Activated CD4-positive, CD25-positive, alpha-beta regulatory T cell treated with anti-CD3 and anti-CD28 coated beads, Interleukin-2, amount 50 U/mL, for 24 hours (primary cell): ENCODE data around the gene ABTB1.
"Not testable (repeated sequence)": the region's sequence is repeated elsewhere in the genome, so short reads cannot be mapped to it uniquely, and the experiment has no call there.

Experiments used
- ATAC-seq, 2 donors: fragments of 150-1000 bp; cut with Tn5 transposase; one replicate each; pipeline ENCODE4 v1.10.0; 2021; ENCODE audit warnings: mild to moderate bottlenecking in 1 of 2, moderate library complexity in 1 of 2

ABTB1 gene

DNA sequence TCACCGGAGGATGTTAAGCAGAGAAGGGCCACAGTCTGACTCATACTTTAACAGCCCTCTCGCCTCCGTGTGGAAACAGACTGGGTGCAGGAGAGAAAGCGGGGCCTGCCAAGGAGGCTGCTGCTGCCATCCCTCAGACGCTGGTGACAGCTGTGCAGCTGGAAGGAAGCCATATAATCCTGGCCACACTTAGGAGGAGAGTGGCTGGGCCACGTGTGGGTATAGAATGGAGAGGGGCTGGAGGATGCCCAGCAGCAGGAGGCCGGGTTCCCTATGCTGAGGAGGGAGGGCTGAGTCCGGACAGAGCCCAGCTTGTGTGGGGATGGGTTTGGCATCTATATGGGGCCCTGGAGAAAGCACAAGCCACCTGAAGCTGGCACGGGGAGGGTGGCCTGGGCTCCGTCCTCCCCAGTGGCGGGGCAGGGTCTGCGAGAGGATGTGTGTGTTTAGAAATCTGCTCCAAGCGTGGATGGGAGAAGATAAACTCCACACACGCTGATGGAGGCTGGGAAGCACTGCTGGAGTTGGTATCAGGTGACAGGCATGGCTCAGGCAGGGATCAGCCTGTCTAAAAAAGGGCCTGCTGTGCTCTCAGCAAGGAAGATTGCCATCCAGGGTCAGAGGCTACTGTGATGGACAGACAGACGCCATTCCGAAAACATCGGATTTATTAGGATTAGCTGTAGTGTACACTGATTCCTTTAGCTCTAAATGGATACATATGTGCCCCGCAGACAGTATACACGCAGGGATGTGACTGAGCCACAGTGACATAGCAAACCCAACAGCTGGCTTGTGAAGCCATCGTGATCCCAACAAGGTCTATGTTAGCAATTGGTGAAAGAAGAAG is 15.9 kb downstream of the ABTB1 start:
- no peak for ATAC-seq

DNA sequence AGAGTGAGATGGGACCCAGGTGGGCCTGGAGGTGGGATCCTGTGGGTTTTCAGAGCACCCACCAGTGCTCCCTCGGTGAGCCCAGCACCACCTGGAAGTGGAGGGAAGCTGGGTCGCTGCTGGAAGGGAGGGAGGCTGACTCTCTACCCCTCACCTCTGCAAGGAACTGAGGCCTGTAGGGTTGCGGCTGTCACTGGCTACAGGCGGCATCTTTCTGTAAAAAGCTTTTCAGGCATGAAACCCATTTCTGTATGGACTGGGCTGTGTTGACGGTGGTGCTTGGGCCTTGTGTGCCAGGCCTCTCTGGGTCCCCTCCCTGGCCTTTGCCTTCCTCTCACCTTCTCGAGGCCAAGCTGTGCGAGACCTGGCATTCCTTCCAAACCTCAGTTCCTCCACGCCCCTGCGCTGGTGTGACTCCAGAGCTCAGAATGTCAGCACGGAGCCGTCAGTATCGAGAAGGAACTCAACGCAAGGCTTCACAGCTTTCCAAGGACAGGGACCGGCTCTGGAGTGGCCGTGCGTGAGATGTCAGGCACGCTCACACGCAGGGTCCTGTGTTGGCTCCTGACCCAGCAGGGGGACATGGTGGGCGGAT is 16.6 kb downstream of the ABTB1 start:
- ATAC-seq: no peak

DNA sequence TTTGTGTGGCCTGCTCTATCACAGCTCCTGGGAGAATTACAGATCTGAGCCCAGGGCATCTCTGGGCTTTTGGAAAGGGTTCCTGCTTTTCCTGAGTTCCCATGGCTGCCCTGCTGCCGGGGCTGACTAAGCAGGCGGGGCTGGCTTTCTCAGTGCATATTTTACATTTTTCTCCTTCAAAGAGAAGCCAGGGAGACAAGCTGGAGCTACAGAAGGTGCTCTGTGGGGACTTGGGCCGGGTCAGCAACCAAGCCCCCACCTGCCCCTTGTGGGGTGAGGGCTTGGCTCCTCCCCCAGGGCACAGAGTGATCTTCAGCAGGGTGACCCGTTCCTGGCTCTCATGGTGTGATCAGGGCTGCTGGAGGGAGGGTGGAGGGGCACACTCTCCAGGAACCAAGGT is 17.4 kb downstream of the ABTB1 start:
- ATAC-seq: no peak

DNA sequence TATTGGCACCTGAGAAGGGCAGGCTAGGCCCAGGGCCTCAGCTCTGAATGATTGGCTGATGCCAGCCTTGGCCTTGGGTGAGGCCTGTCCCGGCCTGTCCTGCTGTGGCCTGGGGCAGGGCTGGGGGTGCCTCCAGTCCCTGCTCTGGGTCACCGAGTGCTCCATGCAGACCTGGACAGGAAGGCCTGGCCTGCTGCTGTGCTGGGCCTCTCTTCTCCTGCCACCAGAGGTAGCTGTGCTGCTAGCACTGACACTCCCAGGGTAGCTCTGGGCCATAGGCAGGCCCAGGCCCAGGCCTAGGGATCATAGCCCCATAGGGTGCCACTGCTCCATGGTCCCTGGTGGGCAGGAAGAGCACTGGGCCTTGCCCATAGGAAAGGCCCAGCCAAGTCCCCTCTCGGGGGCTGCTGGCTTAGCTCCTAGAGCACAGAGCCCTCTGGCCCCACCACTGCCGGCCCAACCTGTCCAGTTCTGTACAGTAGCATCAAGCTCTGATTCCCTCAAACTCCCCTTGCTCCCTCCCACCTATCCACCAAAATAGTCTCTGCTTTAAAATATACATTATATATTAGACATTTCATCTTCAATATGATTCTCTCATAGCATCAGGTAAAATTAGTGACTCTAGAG is 18.2 kb downstream of the ABTB1 start:
- no peak for ATAC-seq

DNA sequence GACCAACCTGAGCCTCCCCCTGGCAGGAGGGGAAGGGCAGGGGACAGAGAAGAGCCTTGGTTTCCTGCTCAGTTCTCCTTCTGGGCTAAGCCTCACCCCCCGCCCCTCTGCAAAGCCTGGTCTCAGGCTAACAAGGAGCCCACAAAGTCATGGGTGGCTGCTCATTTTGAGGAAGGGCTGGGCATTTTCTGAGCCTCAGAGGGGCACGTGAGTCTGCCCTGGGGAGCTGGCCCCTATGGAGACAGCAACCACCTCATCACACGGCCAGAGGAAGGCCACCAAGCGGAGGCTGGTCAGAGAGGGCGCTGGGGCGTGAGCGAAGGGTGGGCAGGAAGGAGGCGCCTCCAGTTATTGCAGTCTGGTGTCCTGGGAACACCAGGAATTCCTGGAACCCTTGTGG is 18.7 kb downstream of the ABTB1 start:
- no peak for ATAC-seq

DNA sequence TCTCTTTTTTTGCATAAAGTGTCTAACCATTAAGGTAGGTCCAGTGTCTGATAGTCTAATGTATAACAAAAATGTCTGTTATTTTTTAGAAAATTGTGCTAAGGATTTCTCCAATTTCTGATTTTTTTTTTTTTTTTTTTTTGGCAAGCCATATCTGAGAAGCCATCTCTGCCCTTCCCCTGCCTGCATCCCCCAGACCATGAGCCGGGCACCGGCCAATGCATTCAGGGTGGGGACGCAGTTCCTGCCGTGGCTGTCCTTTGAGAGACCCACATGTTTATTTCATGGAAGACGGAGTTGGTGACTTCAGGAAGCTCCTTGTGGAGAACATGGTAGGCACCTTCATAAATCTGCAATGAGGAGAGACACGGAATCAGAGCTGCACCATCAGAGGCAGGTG is 19.2 kb downstream of the ABTB1 start:
- no peak for ATAC-seq

DNA sequence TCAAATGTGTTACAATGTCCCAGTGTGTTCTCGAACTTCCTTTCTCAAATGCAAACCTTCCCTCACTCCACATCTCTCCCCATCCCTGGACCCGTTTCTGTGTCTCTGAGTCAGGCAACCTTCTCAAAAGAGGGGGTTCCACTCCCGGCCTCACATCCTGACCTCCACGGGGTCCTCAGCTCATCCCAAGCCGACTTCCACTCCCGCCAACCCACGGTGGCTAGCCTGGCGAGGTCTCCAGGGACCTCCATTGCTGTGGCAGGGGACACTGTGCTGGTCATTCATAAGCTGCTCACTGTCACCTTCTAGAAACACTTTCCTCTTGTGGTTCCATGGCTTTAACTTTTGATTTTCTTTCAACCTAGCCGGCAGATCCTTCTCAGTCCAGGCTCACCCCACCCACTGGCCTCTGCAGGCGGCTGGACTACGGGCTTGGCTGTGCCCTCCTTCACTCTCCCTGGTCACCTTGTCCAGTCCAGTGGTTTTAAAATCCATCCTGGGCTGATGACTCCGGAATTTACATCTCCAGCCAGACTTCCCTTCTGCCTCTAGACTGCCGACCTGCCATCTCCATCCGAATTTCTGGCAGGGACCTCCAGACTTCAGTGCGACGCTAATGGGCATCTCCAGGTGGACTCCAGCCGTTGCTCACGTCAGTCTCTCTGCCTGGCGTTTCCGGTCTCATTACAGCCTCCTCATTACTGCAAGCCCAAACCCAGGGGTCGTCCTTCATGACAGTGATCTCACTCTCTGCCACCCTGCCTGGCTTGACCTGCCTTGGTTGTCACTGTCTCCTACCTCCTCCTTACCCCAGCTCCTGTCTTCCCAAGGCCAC is 20.0 kb downstream of the ABTB1 start:
- ATAC-seq: no peak

DNA sequence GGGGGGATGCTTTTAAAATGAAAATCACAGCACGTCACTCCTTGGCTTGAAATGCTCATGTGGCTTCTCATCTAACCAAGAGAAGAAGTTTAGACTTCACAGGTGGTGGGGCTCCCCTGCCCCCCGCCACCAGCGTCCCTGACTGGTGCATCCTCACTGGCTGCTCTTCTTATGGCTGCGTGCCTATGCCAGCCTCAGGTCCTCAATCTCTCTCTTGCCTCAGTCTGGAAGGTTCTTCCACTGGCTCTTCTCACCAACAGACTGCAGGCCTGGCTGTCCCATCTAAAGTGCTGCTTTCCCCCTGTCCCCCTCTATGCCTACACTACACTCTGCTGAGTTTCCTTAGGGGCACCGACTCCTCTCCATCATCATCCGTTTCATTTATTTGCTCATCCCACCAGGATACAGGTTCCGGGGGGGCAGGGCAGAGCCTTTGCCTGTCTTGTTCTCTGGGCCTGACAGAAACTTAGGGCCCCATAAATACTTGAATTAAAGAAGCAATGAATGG is 20.6 kb downstream of the ABTB1 start:
- no peak for ATAC-seq

DNA sequence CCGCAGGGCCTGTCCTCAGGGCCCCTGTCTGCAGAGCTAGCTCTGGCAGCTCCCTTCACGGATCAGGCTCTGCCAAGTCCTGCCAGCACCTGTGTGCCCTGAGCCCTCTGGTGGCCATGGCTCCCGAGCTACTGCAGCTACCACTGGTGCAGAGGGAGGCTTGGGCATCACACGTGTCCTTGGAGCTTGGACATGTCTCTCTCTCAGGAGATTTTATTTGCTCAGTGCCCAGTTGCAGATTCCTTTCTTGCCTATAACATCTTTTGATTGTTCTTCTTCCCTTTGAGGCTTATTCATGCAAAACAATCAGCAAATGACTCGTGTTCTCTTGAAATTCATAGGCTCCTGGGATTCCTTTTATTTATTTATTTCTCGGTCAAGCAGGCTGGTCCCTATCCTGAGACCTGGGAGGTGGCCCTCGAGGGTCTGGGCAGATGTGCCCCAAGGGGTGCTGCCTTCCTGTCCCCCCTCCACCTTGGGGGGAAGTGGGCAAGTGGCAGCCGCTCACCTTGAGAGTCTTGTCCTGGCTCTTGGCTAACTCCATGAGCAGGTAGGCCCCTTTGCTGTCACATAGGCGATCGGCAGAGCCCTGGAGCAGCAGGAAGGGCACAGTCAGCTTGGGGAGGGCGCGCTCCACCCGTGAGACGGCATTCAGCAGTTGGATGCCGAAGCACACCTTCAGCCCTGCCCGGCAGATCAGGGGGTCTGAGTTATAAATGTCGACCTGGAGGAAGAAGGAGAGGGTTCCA is 21.9 kb downstream of the ABTB1 start:
- peak in 1 of 2 donors; percentile 35 for ATAC-seq

DNA sequence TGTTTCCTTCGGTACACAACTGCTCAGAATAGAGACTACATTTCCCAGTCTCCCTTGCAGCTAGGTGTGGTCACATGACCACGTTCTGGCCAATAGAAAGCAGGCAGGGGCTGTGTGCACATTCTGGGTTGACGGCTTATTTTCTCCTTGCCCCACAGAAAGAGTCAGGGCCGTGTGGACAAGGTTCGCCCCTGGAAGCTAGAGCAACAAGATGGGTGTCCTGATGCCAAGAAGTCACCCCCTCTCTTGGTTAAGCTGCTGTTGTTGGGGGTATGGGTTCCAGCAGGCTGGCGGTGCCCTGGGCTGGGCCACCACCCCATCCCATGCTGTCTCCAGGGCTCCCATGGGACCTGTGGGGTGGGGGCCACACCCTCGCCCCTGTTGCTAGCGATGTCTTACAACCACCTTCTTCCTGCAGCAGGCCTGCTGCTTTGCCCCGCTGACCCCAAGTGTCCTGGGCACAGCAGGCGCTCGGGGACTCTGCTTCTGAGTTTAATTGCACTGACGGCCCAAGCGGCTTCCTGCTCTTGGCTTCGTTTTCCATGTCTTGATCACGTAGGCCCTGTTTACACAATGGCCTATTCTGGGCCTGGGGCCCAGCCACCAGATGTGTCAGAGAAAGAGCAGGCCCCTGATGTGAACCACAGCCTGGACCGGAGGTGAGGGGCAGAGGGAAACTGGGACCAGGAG is 24.9 kb downstream of the ABTB1 start:
- peak; percentile 67 for ATAC-seq

DNA sequence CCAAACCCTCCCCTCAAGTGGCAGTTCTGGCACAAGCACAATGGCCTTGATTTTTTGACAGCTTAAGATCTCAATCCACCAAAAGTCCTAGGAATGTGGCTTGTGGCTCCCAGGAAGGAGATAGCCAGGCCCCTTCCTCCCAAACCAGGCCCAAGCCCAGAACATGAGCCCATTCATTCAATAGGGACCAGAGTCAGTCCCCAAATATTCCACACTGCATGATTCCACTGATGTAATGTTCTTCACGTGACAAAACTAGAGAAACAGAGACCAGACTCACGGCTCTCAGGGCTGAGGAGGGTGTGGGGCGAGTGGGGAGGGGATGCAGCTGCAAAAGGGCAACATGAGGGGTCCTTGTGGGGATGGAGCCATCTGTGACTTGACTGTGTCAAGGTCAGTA is 25.5 kb downstream of the ABTB1 start:
- no peak for ATAC-seq

DNA sequence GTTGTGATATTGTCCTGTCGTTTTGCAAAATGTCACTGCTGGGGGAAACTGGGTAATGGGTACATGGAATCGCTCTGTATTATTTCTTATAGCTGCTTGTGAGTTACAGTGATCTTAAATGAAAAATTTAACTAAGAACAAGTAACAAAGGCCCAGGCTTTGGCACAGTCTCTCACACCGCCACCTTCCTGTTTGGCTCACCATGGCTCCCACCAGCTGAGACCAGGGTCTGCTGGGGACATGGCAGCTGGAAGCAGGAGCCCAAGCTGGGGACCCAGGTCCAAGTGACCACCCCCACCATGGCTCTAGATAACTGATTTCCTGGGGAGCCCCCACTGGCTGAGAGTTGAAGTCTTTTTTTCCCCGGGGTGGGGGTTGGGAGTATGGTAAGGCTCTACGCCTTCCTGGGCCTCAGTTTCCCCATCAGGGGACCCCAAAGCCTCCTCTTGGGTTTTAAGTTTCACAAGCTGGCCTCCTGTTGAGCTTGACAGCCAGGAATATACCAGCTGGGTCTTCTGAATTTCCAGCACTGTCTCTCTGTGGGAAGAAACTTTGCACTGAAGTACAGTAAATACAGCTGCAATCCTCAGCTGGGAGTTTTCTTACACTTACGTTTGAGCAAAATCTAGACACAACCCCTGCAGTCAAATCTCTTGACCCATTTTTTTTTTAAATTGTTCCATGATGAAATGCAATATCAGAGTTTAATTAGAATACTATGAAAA is 26.1 kb downstream of the ABTB1 start:
- no peak for ATAC-seq

DNA sequence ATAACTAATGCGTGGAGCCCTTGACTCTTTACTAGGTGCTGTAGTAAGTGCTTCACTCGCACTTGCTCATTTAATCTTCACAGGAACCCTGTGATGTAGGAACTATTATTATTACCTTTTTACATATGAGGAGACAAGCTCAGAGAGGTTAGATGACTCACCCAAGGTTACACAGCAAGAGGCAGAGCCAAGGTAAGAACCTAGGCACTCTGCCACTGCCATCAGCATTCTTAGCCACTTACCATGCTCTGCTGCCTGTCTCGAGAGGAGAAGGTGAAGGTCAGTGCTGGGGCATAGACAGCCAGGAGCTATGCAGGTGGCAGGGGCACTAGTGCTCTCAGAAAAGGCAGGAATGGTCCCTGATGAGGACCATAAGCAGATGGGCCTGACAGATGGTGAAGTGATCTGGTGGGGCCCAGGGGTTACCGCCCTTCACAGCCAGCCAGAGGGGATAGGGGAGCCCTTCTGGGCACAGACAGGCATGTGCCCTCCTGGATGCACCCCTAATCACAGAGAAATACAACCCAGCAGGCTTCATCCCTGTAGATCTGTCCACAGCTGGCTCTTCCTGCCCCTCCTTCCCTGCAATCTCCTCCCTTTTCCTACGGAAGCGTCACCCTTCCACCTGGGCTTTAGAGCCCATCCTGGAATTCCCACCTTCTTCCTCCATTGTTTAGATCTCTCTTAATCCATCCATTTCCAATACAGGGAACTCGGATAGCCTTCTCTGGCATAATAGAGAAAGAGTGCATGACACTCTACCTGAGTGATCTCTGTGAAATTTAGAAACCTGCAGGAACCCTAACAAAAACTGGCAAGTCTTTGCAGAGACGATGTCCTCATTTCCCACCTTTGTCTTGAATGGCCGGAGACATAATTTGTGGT is 26.9 kb downstream of the ABTB1 start:
- no peak for ATAC-seq

DNA sequence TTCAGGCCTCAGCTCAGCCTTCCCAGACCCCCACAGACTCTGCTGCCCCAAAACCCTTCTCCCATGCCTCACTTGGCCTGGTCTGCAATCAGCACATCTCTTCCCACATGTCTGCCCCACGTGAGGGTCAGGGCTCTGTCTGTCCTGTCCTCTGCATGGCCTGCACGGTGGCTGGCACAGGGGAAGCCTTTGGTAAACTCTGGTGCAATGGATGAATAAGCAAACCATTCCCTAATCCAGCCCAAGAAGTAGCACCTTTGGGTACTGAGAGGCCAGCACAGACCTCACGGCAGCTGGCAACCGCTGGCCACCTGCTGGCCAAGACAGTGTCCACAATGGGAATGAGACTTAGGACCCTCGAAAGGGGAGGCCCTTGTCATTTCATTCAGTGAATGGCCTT is 27.7 kb downstream of the ABTB1 start:
- no peak for ATAC-seq

DNA sequence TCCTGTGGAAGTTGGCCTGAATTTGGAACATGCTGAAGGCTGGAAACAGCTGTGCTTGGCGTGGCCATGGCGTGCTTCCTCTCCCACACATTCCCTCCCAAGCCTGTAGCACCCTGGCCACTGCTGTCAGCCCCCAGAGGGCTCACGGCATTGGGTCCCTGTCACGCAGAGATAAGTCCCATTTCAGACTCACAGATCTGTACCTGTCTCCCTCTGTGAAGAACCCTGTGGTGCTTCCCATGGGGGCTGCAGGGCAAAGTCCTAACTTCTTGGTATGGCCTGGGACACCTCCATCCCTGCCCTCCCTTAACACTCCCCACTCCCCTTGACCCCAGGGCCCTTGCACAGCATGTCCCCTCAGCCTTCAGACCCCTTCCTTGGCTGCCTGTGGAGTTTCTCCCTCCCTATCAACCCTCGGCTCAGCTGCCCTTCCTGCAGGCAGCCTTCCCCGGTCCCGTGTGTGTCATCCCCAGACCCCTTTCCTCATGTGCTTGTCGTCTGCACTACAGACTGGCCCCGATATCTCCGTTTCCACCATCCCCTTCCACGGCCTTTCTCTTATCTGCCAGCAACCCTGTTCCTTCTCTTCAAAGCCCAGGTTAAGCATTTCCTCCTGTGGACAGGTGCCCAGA is 28.6 kb downstream of the ABTB1 start:
- ATAC-seq: no peak

DNA sequence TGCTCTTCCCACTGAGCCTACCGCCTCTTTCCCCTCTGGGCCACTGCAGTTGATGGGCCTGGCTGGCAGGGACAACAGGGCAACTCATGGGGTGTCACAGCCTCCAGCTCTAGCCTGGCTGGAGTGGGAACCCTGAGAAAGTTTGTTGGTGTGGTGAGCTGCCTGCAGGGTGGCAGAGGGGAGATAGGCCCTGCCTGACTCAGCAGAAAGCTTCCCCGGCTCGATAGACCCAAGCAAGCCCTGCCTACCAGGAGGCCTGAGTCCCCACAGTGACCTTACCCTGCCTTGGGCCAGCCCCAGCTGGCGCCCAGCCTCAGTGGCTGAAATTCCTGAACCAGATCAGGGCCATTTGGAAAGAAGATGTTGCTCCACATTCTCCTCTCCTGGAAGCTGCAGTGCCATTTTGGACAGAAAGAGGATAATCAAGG is 29.4 kb downstream of the ABTB1 start:
- no peak for ATAC-seq

DNA sequence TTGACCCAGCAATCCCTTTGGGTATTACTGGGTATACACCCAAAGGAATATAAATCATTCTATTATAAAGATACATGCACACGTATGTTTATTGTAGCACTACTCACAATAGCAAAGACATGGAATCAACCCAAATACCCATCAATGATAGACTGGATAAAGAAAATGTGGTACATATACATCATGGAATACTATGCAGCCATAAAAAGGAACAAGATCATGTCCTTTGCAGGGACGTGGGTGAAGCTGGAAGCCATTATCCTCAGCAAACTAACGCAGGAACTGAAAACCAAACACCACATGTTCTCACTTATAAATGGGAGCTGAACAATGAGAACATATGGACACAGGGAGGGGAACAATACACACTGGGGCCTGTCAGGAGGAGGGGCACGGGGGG is 32.1 kb downstream of the ABTB1 start:
- not testable (repeated sequence) for ATAC-seq

DNA sequence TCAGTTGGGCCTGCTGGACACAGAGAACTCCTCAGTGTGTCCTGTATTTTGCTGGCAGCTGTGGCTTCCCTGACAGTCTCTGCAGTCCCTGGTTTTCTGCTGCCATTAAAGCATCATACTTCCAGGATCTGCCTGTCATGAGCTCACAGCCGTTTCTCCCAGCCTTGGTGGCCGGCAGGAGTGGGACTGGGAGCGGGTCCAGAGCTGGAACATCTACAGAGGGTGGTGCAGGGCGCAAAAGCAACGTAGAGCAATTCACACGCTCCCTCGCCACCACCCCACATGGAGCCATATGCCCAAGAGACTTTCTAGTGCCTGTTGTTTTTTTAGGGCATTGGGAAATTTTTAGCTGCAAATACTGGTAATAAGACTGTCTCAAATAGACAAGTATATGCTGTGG is 33.6 kb downstream of the ABTB1 start:
- ATAC-seq: no peak

DNA sequence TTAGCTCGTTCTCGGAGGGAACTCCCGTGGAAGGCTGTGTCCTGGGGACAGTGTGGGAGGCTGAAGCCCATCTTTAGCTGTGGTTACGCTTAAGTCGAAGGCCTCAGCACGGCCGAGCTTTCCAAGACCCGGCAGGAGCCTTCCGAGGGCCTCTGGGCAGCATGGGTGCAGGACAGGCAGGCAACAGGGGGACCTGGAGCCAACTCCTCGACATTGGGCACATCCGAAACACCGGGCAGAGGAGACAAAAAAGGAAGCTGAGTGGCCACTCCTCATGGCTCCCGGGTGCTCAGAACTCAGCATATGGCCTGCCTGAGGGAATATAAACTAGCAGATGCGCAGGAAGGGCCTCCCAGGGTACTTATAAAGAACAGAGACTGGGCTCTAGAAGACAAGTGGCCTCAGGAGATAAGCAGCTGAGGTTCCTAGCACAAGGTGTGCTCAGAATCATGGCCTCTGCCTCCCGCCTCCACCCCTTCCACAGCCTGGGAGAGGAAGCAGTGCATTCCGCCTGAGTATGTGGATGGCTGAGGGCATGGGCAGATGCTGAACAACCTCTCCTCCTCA is 34.1 kb downstream of the ABTB1 start:
- ATAC-seq: no peak
